GM23338 (cell line): Measurements from ENCODE around the gene RAP1GAP. TPM values are rescaled to one million over a fixed set of nuclear protein-coding genes. Genes with fewer than 3 reads are reported as not detected.

Source experiments
- ATAC-seq: fragments of 200-7000 bp; cut with Tn5 transposase; 3 replicates; pipeline ENCODE4 v1.9.1; 2020
- DNase-seq: peaks from one replicate; pipeline ENCODE4 v3.0.0-alpha.2; 2015; ENCODE audit warnings: low spot score
- H2AFZ ChIP-seq: fragments of 200-600 bp; sonication (generic); 2 replicates; pipeline ENCODE4 v1.8.0; 2016; ENCODE audit warnings: antibody characterized with exemption, mild to moderate bottlenecking, moderate library complexity
- H3F3A ChIP-seq: fragments of 200-600 bp; sonication (generic); replicated peaks from 2 replicates; pipeline ENCODE4 v1.8.0; 2017; ENCODE audit warnings: antibody characterized with exemption, mixed run types, low read depth
- H3K27ac ChIP-seq: fragments of 200-600 bp; sonication (generic); 2 replicates; pipeline ENCODE4 v1.6.1; 2016; ENCODE audit warnings: low read depth
- H3K27me3 ChIP-seq: fragments of 200-600 bp; sonication (generic); 2 replicates; pipeline ENCODE4 v1.8.0; 2016; ENCODE audit warnings: mild to moderate bottlenecking, mixed run types, moderate library complexity; ENCODE audit not compliant: insufficient read depth
- H3K36me3 ChIP-seq: fragments of 200-600 bp; sonication (generic); 2 replicates; pipeline ENCODE4 v1.8.0; 2016; ENCODE audit warnings: mild to moderate bottlenecking; ENCODE audit not compliant: insufficient read depth
- H3K4me1 ChIP-seq: fragments of 200-600 bp; sonication (generic); 2 replicates; pipeline ENCODE4 v1.8.0; 2016; ENCODE audit warnings: mild to moderate bottlenecking, moderate library complexity; ENCODE audit not compliant: insufficient read depth
- H3K4me2 ChIP-seq: fragments of 200-600 bp; sonication (generic); 2 replicates; pipeline ENCODE4 v1.7.1; 2017; ENCODE audit warnings: mixed run types
- H3K4me3 ChIP-seq: fragments of 200-600 bp; sonication (generic); 2 replicates; pipeline ENCODE4 v1.6.1; 2016; ENCODE audit warnings: mixed run types
- H3K79me2 ChIP-seq: fragments of 200-600 bp; sonication (generic); replicated peaks from 2 replicates; pipeline ENCODE4 v1.8.0; 2017; ENCODE audit warnings: mild to moderate bottlenecking; ENCODE audit not compliant: insufficient read depth
- H3K9me2 ChIP-seq: fragments of 200-600 bp; sonication (generic); 2 replicates; pipeline ENCODE4 v1.8.0; 2017; ENCODE audit not compliant: insufficient read depth
- H4K20me1 ChIP-seq: fragments of 200-600 bp; sonication (generic); replicated peaks from 2 replicates; pipeline ENCODE4 v1.8.0; 2017; ENCODE audit warnings: mild to moderate bottlenecking; ENCODE audit not compliant: insufficient read depth
- H3K27ac Mint-ChIP-seq: 2 replicates; pipeline ENCODE4 v1.8.0; 2020; ENCODE audit warnings: inconsistent platforms, mild to moderate bottlenecking, moderate library complexity, mixed read lengths
- H3K27me3 Mint-ChIP-seq: 3 replicates; pipeline ENCODE4 v1.8.0; 2022; ENCODE audit warnings: low read depth, mild to moderate bottlenecking, moderate library complexity, mixed read lengths, inconsistent platforms; ENCODE audit not compliant: insufficient read depth, poor library complexity
- H3K36me3 Mint-ChIP-seq: 3 replicates; pipeline ENCODE4 v1.8.0; 2021; ENCODE audit warnings: low read depth, mild to moderate bottlenecking, inconsistent platforms, moderate library complexity, mixed read lengths
- H3K4me1 Mint-ChIP-seq: 3 replicates; pipeline ENCODE4 v1.8.0; 2020; ENCODE audit warnings: mild to moderate bottlenecking, inconsistent platforms, mixed read lengths
- H3K4me3 Mint-ChIP-seq: 3 replicates; pipeline ENCODE4 v1.8.0; 2021; ENCODE audit warnings: moderate library complexity, mild to moderate bottlenecking, inconsistent platforms, mixed read lengths
- H3K9me3 Mint-ChIP-seq: 3 replicates; pipeline ENCODE4 v1.8.0; 2020; ENCODE audit warnings: moderate library complexity, mild to moderate bottlenecking, inconsistent platforms, mixed read lengths
- CREB1 ChIP-seq: fragments of 250-450 bp; sonication (Bioruptor Pico); IDR thresholded peaks from 2 replicates; pipeline ENCODE4 v1.5.0; 2020; ENCODE audit warnings: low read depth, mild to moderate bottlenecking, moderate library complexity
- ETS1 ChIP-seq: IDR thresholded peaks from 2 replicates; pipeline ENCODE4 v1.6.1; 2016; ENCODE audit warnings: antibody characterized with exemption
- EZH2 ChIP-seq: fragments of 200-600 bp; sonication (generic); IDR thresholded peaks from one replicate; pipeline ENCODE4 v1.8.0; 2017; ENCODE audit warnings: antibody characterized with exemption, mild to moderate bottlenecking, low read depth; ENCODE audit not compliant: unreplicated experiment
- EZH2phosphoT487 ChIP-seq: fragments of 200-600 bp; sonication (generic); IDR thresholded peaks from one replicate; pipeline ENCODE4 v1.8.1; 2018; ENCODE audit warnings: antibody characterized with exemption; ENCODE audit not compliant: unreplicated experiment
- JUNB ChIP-seq: IDR thresholded peaks from one replicate; pipeline ENCODE4 v1.6.1; 2016; ENCODE audit warnings: antibody characterized with exemption; ENCODE audit not compliant: unreplicated experiment
- NANOG ChIP-seq: IDR thresholded peaks from 2 replicates; pipeline ENCODE4 v1.6.1; 2016; ENCODE audit warnings: antibody characterized with exemption, borderline replicate concordance
- POLR2AphosphoS5 ChIP-seq: IDR thresholded peaks from 2 replicates; pipeline ENCODE4 v1.6.1; 2016; ENCODE audit warnings: antibody characterized with exemption, low read depth
- STAT1 ChIP-seq: IDR thresholded peaks from one replicate; pipeline ENCODE4 v1.6.1; 2016; ENCODE audit warnings: antibody characterized with exemption; ENCODE audit not compliant: unreplicated experiment
- ZNF114 ChIP-seq: fragments of 250-450 bp; sonication (Bioruptor Pico); IDR thresholded peaks from 2 replicates; pipeline ENCODE4 v1.5.0; 2020; ENCODE audit warnings: mild to moderate bottlenecking, moderate library complexity
- ZNF331 ChIP-seq: fragments of 250-450 bp; sonication (Bioruptor Pico); IDR thresholded peaks from 2 replicates; pipeline ENCODE4 v1.5.0; 2020; ENCODE audit warnings: low read depth, mild to moderate bottlenecking, moderate library complexity
- ZNF462 ChIP-seq: fragments of 250-450 bp; sonication (Bioruptor Pico); IDR thresholded peaks from 2 replicates; pipeline ENCODE4 v1.5.0; 2020; ENCODE audit warnings: mild to moderate bottlenecking, moderate library complexity
- polyA plus RNA-seq: library from polyadenylated mRNA; unstranded; fragments of >200 nt; fragmentation: Nextera tagmentation; extraction: Ambion mirVana; gene quantifications from 2 replicates; pipeline ENCODE4 v1.2.1, GENCODE V29; 2016
- total RNA-seq: library from RNA; depleted of rRNA; stranded (reverse); fragments of >200 nt; shearing (Covaris generic); gene quantifications from 2 replicates; pipeline ENCODE4 v1.2.3, GENCODE V29; 2014
- TF ChIP-seq, protein P1 (sequence below): IDR thresholded peaks from one replicate; pipeline ENCODE4 v1.6.1; 2018; ENCODE audit warnings: antibody characterized with exemption; ENCODE audit not compliant: unreplicated experiment

Gene RAP1GAP
- total and polyA plus RNA-seq, 2 experiments from 2014 or later: 4.3 to 6.6 TPM

DNA sequence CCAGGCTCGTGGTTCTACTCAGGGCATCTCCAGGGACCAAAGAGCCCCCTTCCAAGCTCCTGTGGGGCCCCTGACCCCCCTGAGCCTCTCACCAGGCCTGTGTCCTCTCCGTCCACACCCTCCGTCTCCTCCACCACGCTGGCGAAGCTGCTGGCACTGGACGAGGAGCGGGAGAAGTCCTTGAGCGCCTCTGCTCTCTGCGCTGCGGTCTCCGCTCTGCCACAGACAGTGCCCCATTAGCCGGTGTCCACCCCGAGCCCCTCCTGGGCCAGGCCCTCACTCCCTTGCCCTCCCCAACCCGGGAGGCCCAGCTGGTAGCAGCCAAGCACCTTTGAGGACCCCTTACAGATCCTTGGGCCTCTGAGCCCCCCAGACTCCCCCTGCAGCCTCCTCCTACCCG is 69.8 kb downstream of the RAP1GAP start (continued):
- no peak for TF ChIP-seq ZNF462
- TF ChIP-seq EZH2: no peak
- TF ChIP-seq ETS1: no peak
- TF ChIP-seq CREB1 (CRISPR knock-in tag): no peak
- no peak for TF ChIP-seq JUNB
- no peak for TF ChIP-seq NANOG

GRCh38 chr1:21598904-21599303 is 70.3 kb downstream of the RAP1GAP start:
- Histone ChIP-seq H3K36me3 (no peaks in the 10 kb centered on the region), H3K4me2 (no peak overlapping the region), H3K27ac (no peak overlapping the region), H3F3A (no peaks in the 10 kb centered on the region), H2AFZ (no peak overlapping the region), H3K4me3 (no peak overlapping the region), H4K20me1 (no peaks in the 10 kb centered on the region), H3K79me2 (no peaks in the 10 kb centered on the region), H3K9me2 (no peaks in the 10 kb centered on the region), H3K27me3 (no peaks in the 10 kb centered on the region), H3K4me1 (no peaks in the 10 kb centered on the region; the same call in 1 of the 2 replicates)
- no peaks in the 10 kb centered on the region; the same call in 2 of the 3 replicates for H3K9me3 Mint-ChIP-seq
- peaks cover 23% of the 10 kb centered on the region for H3K27me3 Mint-ChIP-seq
- no peaks in the 10 kb centered on the region for H3K36me3 Mint-ChIP-seq
- H3K27ac Mint-ChIP-seq: no peak overlapping the region
- 0 out of 3 replicates have a peak, but pooled peaks cover under 1% of the 10 kb centered on the region for H3K4me1 Mint-ChIP-seq
- ATAC-seq (no peak), DNase-seq (no peak)
- no peak overlapping the region for H3K4me3 Mint-ChIP-seq
- TF ChIP-seq ETS1 (no peak), STAT1 (no peak), ZNF331 (CRISPR knock-in tag) (no peak), JUNB (no peak), EZH2phosphoT487 (no peak), POLR2AphosphoS5 (no peak), NANOG (no peak), CREB1 (CRISPR knock-in tag) (no peak), ZNF114 (no peak)
- TF ChIP-seq, protein P1, sequence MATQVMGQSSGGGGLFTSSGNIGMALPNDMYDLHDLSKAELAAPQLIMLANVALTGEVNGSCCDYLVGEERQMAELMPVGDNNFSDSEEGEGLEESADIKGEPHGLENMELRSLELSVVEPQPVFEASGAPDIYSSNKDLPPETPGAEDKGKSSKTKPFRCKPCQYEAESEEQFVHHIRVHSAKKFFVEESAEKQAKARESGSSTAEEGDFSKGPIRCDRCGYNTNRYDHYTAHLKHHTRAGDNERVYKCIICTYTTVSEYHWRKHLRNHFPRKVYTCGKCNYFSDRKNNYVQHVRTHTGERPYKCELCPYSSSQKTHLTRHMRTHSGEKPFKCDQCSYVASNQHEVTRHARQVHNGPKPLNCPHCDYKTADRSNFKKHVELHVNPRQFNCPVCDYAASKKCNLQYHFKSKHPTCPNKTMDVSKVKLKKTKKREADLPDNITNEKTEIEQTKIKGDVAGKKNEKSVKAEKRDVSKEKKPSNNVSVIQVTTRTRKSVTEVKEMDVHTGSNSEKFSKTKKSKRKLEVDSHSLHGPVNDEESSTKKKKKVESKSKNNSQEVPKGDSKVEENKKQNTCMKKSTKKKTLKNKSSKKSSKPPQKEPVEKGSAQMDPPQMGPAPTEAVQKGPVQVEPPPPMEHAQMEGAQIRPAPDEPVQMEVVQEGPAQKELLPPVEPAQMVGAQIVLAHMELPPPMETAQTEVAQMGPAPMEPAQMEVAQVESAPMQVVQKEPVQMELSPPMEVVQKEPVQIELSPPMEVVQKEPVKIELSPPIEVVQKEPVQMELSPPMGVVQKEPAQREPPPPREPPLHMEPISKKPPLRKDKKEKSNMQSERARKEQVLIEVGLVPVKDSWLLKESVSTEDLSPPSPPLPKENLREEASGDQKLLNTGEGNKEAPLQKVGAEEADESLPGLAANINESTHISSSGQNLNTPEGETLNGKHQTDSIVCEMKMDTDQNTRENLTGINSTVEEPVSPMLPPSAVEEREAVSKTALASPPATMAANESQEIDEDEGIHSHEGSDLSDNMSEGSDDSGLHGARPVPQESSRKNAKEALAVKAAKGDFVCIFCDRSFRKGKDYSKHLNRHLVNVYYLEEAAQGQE: no peak
